ENCODE data around the gene DHDDS. TPM values are rescaled to one million over a fixed set of nuclear protein-coding genes. Genes with fewer than 3 reads are reported as not detected.
A peak's percentile ranks its signal among the peaks of the same experiment; 100 is the strongest.

The DHDDS gene
- total and polyA plus RNA-seq, 2 of the 13 experiments (the other 11 are each of a cell fraction or from before 2014, with no cell fraction given) = 18.9 to 28.3 TPM

- TF ChIP-seq ZBTB40 (IDR thresholded peaks at IDR 0.05) (no peak), ZBTB40 (CRISPR knock-in tag; IDR thresholded peaks at IDR 0.05) (peak; percentile 98), ZNF33A (CRISPR knock-in tag; IDR thresholded peaks at IDR 0.05; ENCODE audit: borderline replicate concordance) (peak; percentile 100), KDM4B (CRISPR knock-in tag; IDR thresholded peaks at IDR 0.05) (peak; percentile 100), KDM6A (CRISPR knock-in tag; IDR thresholded peaks at IDR 0.05; ENCODE audit: low read depth) (peak; percentile 95), YEATS4 (CRISPR knock-in tag; IDR thresholded peaks at IDR 0.05; ENCODE audit: borderline replicate concordance) (peak; percentile 98), ZNF780A (CRISPR knock-in tag; IDR thresholded peaks at IDR 0.05) (peak; percentile 99), HNRNPLL (IDR thresholded peaks at IDR 0.05; ENCODE audit: low read depth, low read length, poor library complexity, severe bottlenecking) (no peak), ZNF431 (CRISPR knock-in tag; IDR thresholded peaks at IDR 0.05; ENCODE audit: borderline replicate concordance, low read depth) (peak; percentile 100), CCDC6 (CRISPR knock-in tag; IDR thresholded peaks at IDR 0.05) (peak; percentile 100), ZNF3 (CRISPR knock-in tag; IDR thresholded peaks at IDR 0.05) (peak; percentile 99), ZNF10 (CRISPR knock-in tag; IDR thresholded peaks at IDR 0.05; ENCODE audit: borderline replicate concordance, low read depth) (peak; percentile 90; the same call in 1 of the 2 replicates), FOSL1 (CRISPR knock-in tag; IDR thresholded peaks at IDR 0.05; ENCODE audit: borderline replicate concordance) (peak; percentile 95), FUBP1 (CRISPR knock-in tag; IDR thresholded peaks at IDR 0.05; ENCODE audit: borderline replicate concordance) (peak; percentile 95; the same call in 1 of the 2 replicates), EP300 (IDR thresholded peaks at IDR 0.05; ENCODE audit: low read depth in 2 of 2, low read length in 2 of 2) (no peak), EP300 (CRISPR knock-in tag; IDR thresholded peaks at IDR 0.05; ENCODE audit: borderline replicate concordance) (peak; percentile 94), ETV5 (CRISPR knock-in tag; IDR thresholded peaks at IDR 0.05; ENCODE audit: borderline replicate concordance) (peak; percentile 95)
Measured at GRCh38 chr1:26408604-26409003, 23.5 kb upstream of the DHDDS start (continued).
